GM23338 (cell line): Measurements from ENCODE around the gene MUC5B.

ENCODE experiments used
- CREB1 ChIP-seq: fragments of 250-450 bp; sonication (Bioruptor Pico); IDR thresholded peaks from 2 replicates; pipeline ENCODE4 v1.5.0; 2020; ENCODE audit warnings: low read depth, mild to moderate bottlenecking, moderate library complexity
- EZH2 ChIP-seq: fragments of 200-600 bp; sonication (generic); IDR thresholded peaks from one replicate; pipeline ENCODE4 v1.8.0; 2017; ENCODE audit warnings: antibody characterized with exemption, mild to moderate bottlenecking, low read depth; ENCODE audit not compliant: unreplicated experiment
- POLR2AphosphoS5 ChIP-seq: IDR thresholded peaks from 2 replicates; pipeline ENCODE4 v1.6.1; 2016; ENCODE audit warnings: antibody characterized with exemption, low read depth
- ZNF114 ChIP-seq: fragments of 250-450 bp; sonication (Bioruptor Pico); IDR thresholded peaks from 2 replicates; pipeline ENCODE4 v1.5.0; 2020; ENCODE audit warnings: mild to moderate bottlenecking, moderate library complexity
- ZNF331 ChIP-seq: fragments of 250-450 bp; sonication (Bioruptor Pico); IDR thresholded peaks from 2 replicates; pipeline ENCODE4 v1.5.0; 2020; ENCODE audit warnings: low read depth, mild to moderate bottlenecking, moderate library complexity
- TF ChIP-seq, protein P1 (sequence below), 2 experiments: fragments of 200-600 bp in 1 of 2; sonication (generic) in 1 of 2; conservative IDR thresholded peaks; 2 replicates each; pipeline versions ENCODE4 v1.5.1 to v1.6.1; 2016 to 2017; ENCODE audit warnings: antibody characterized with exemption in 2 of 2, low read depth in 2 of 2, mild to moderate bottlenecking in 2 of 2, moderate library complexity in 1 of 2
- TF ChIP-seq, protein P2 (sequence below): fragments of 250-450 bp; sonication (Bioruptor Pico); IDR thresholded peaks from 2 replicates; pipeline ENCODE4 v1.5.0; 2020; ENCODE audit warnings: mild to moderate bottlenecking, moderate library complexity
- TF ChIP-seq, protein P3 (sequence below): IDR thresholded peaks from one replicate; pipeline ENCODE4 v1.6.1; 2018; ENCODE audit warnings: antibody characterized with exemption; ENCODE audit not compliant: unreplicated experiment

DNA sequence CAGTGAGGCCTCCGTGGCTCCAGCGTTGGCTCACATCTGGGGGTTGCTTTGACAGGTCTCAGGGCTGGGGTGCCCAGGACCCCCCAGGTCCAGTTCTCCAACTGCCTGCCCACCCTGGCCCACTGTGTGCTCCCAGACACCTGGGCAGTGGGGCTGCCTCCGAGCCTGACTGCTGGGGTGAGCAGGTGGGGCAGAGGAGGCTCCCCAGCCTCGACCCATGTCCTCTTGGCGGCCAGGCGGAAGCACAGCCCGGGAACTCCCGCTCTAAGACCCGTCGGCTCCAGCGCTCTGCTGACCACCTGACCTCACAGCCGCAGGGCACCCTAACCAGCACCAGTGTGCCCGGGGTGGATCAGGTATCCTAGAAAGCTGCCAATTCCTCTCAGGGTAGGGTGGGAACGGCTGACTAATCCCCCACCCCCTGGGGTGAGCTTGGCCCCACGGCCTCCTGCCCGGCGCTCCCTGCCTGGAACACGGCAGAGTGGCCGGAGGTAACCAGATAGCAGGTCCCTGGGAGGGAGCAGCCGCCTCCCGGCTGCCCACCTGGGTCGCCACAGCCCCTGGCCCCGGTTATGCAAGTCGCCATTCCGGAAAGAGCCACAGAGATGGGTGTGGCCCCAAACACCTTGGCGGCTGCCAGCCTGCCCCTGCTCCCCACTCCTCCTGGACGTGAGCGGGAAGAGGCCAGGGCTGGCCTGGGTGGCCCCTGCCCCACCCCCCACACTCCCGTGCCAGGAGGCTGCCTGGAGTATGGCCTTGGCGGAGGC lies 19.2 kb upstream of the MUC5B start:
- TF ChIP-seq EZH2 (no peak), POLR2AphosphoS5 (no peak), ZNF114 (CRISPR knock-in tag) (no peak), CREB1 (CRISPR knock-in tag) (no peak), ZNF331 (no peak)
- TF ChIP-seq, protein P1, sequence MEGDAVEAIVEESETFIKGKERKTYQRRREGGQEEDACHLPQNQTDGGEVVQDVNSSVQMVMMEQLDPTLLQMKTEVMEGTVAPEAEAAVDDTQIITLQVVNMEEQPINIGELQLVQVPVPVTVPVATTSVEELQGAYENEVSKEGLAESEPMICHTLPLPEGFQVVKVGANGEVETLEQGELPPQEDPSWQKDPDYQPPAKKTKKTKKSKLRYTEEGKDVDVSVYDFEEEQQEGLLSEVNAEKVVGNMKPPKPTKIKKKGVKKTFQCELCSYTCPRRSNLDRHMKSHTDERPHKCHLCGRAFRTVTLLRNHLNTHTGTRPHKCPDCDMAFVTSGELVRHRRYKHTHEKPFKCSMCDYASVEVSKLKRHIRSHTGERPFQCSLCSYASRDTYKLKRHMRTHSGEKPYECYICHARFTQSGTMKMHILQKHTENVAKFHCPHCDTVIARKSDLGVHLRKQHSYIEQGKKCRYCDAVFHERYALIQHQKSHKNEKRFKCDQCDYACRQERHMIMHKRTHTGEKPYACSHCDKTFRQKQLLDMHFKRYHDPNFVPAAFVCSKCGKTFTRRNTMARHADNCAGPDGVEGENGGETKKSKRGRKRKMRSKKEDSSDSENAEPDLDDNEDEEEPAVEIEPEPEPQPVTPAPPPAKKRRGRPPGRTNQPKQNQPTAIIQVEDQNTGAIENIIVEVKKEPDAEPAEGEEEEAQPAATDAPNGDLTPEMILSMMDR (conservative IDR thresholded peaks at IDR 0.05; ENCODE audit: low read depth in 2 of 2), result no peak
- TF ChIP-seq, protein P2, sequence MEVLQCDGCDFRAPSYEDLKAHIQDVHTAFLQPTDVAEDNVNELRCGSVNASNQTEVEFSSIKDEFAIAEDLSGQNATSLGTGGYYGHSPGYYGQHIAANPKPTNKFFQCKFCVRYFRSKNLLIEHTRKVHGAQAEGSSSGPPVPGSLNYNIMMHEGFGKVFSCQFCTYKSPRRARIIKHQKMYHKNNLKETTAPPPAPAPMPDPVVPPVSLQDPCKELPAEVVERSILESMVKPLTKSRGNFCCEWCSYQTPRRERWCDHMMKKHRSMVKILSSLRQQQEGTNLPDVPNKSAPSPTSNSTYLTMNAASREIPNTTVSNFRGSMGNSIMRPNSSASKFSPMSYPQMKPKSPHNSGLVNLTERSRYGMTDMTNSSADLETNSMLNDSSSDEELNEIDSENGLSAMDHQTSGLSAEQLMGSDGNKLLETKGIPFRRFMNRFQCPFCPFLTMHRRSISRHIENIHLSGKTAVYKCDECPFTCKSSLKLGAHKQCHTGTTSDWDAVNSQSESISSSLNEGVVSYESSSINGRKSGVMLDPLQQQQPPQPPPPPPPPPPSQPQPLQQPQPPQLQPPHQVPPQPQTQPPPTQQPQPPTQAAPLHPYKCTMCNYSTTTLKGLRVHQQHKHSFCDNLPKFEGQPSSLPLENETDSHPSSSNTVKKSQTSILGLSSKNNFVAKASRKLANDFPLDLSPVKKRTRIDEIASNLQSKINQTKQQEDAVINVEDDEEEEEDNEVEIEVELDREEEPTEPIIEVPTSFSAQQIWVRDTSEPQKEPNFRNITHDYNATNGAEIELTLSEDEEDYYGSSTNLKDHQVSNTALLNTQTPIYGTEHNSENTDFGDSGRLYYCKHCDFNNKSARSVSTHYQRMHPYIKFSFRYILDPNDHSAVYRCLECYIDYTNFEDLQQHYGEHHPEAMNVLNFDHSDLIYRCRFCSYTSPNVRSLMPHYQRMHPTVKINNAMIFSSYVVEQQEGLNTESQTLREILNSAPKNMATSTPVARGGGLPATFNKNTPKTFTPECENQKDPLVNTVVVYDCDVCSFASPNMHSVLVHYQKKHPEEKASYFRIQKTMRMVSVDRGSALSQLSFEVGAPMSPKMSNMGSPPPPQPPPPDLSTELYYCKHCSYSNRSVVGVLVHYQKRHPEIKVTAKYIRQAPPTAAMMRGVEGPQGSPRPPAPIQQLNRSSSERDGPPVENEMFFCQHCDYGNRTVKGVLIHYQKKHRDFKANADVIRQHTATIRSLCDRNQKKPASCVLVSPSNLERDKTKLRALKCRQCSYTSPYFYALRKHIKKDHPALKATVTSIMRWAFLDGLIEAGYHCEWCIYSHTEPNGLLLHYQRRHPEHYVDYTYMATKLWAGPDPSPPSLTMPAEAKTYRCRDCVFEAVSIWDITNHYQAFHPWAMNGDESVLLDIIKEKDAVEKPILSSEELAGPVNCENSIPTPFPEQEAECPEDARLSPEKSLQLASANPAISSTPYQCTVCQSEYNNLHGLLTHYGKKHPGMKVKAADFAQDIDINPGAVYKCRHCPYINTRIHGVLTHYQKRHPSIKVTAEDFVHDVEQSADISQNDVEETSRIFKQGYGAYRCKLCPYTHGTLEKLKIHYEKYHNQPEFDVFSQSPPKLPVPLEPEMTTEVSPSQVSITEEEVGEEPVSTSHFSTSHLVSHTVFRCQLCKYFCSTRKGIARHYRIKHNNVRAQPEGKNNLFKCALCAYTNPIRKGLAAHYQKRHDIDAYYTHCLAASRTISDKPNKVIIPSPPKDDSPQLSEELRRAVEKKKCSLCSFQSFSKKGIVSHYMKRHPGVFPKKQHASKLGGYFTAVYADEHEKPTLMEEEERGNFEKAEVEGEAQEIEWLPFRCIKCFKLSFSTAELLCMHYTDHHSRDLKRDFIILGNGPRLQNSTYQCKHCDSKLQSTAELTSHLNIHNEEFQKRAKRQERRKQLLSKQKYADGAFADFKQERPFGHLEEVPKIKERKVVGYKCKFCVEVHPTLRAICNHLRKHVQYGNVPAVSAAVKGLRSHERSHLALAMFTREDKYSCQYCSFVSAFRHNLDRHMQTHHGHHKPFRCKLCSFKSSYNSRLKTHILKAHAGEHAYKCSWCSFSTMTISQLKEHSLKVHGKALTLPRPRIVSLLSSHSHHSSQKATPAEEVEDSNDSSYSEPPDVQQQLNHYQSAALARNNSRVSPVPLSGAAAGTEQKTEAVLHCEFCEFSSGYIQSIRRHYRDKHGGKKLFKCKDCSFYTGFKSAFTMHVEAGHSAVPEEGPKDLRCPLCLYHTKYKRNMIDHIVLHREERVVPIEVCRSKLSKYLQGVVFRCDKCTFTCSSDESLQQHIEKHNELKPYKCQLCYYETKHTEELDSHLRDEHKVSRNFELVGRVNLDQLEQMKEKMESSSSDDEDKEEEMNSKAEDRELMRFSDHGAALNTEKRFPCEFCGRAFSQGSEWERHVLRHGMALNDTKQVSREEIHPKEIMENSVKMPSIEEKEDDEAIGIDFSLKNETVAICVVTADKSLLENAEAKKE (CRISPR knock-in tag), result no peak
- TF ChIP-seq, protein P3, sequence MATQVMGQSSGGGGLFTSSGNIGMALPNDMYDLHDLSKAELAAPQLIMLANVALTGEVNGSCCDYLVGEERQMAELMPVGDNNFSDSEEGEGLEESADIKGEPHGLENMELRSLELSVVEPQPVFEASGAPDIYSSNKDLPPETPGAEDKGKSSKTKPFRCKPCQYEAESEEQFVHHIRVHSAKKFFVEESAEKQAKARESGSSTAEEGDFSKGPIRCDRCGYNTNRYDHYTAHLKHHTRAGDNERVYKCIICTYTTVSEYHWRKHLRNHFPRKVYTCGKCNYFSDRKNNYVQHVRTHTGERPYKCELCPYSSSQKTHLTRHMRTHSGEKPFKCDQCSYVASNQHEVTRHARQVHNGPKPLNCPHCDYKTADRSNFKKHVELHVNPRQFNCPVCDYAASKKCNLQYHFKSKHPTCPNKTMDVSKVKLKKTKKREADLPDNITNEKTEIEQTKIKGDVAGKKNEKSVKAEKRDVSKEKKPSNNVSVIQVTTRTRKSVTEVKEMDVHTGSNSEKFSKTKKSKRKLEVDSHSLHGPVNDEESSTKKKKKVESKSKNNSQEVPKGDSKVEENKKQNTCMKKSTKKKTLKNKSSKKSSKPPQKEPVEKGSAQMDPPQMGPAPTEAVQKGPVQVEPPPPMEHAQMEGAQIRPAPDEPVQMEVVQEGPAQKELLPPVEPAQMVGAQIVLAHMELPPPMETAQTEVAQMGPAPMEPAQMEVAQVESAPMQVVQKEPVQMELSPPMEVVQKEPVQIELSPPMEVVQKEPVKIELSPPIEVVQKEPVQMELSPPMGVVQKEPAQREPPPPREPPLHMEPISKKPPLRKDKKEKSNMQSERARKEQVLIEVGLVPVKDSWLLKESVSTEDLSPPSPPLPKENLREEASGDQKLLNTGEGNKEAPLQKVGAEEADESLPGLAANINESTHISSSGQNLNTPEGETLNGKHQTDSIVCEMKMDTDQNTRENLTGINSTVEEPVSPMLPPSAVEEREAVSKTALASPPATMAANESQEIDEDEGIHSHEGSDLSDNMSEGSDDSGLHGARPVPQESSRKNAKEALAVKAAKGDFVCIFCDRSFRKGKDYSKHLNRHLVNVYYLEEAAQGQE, result no peak
